Activated naive CD4-positive, alpha-beta T cell treated with anti-CD3 and anti-CD28 coated beads, Interleukin-2, amount 10 ng/mL, durations not matched to agents 7 days and 5 days (primary cell): Measurements from ENCODE around the gene PODXL.

Source experiments
- CTCF ChIA-PET: fragments of 350-600 bp; sonication (Branson Sonifier 250); formaldehyde crosslinking; loops from one replicate; lab custom pipeline; 2021; ENCODE audit warnings: antibody characterized with exemption; lab: Charles Lee
- DNase-seq: peaks from one replicate; pipeline ENCODE4 v3.0.0-alpha.2; 2020
- H3K27ac Mint-ChIP-seq: one replicate; pipeline ENCODE4 v1.8.0; 2021; ENCODE audit warnings: mild to moderate bottlenecking, moderate library complexity, mixed read lengths
- H3K27me3 Mint-ChIP-seq: one replicate; pipeline ENCODE4 v1.8.0; 2021; ENCODE audit warnings: mild to moderate bottlenecking, mixed read lengths
- H3K36me3 Mint-ChIP-seq: one replicate; pipeline ENCODE4 v1.8.0; 2021; ENCODE audit warnings: mixed read lengths
- H3K4me1 Mint-ChIP-seq: one replicate; pipeline ENCODE4 v1.8.0; 2021; ENCODE audit warnings: mixed read lengths
- H3K4me3 Mint-ChIP-seq: one replicate; pipeline ENCODE4 v1.8.0; 2021; ENCODE audit warnings: mild to moderate bottlenecking, moderate library complexity, mixed read lengths
- H3K9me3 Mint-ChIP-seq: one replicate; pipeline ENCODE4 v1.8.0; 2021; ENCODE audit warnings: mixed read lengths

Gene PODXL

DNA sequence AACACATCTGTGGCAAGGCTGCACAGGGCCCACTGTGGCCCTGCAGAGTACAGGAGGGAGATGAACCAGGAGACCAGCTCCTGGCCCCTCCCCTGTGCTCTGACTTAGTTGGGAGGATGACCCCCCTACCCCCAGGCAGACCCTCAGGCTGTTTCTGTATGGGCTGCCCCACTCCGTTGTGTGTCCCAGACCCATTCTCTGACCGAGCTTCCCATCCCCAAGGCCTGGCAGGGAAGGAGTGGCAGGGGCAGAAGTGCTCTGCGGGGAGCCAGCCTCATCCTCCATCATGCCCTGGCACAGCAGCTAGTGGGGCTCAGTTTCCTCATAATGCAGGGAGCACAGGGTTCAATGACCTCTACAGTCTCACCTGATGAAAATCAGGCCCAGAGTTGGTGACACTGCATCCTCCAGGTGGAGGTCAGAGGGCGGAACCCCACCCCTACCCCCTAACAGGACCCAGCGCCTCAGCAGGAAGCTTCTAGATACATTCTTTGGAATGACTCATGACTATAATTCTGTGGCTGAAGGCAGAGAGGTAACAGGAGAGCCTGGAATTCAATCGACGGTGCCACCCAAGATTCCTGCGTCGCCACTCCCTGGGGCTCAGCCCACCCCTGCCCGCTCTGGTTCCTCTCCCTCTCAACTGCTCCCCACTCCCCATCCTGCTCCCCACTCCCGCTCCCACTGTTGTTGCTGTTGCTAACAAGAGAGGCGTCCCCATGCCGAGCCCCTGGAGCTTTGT, 18.2 kb downstream of the PODXL start:
- Mint-ChIP-seq H3K27me3 (no peaks in the 10 kb centered on the region), H3K4me3 (no peak overlapping the region), H3K36me3 (no peaks in the 10 kb centered on the region), H3K9me3 (no peaks in the 10 kb centered on the region), H3K27ac (no peak overlapping the region), H3K4me1 (no peaks in the 10 kb centered on the region)
- CTCF ChIA-PET, result interaction anchor here (0.7 to 1.2 kb wide), 3 partner anchors 8 to 26 kb away, joined by 3 to 4 read pairs (median 3); no protein-coding TSS in a partner anchor
- DNase-seq, result no peak

DNA sequence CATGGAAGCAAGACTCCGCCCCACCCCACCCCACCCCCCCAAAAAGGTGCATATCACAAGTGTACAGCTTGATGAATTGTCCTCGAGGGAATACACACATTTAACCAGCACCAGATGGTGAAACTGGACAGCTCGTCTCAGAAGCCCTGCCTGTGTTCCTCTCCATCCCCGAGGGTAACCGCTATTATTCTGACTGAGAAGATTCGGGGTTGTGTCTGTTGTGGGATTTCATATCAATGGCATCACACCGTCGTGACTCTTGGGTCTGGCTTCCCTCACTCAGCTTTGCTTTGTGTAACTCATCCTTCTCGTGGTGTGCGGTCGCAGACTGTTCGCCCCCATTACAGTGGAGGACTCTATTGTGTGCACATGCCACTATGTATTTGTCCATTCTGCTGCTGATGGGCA, 18.9 kb downstream of the PODXL start:
- Mint-ChIP-seq H3K9me3 (no peaks in the 10 kb centered on the region), H3K4me1 (no peaks in the 10 kb centered on the region), H3K27me3 (no peaks in the 10 kb centered on the region), H3K36me3 (no peaks in the 10 kb centered on the region), H3K27ac (no peak overlapping the region), H3K4me3 (no peak overlapping the region)
- no peak for DNase-seq
- CTCF ChIA-PET, result interaction anchor here (1.2 kb wide), 1 partner anchor 25 kb away, joined by 4 read pairs; no protein-coding TSS in a partner anchor

DNA sequence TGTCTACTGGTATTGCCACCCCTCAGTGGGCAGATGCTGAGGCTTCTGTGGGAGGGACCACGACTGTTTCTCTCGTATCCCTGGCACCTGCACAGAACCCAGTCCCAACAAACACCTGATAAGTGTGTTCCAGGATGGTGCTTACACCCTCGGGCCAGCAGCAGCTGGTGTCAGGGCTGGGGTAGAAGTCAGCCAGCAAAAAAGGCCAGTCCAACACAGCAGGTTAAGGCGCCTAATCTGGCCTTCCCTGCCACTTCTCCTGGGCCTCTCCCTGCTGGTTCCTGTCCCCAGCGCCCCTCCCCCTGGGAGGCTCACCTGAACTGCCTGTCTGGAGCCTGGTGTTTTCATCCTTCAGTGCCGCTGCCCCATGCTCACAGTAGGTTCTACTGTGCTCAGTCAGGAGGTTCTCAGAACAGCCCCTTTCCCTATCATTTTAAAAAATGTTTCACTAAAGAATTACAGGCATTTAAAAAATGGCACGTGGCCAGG, 20.0 kb downstream of the PODXL start:
- H3K4me3 Mint-ChIP-seq, result no peak overlapping the region
- no peaks in the 10 kb centered on the region for H3K9me3 Mint-ChIP-seq
- no peaks in the 10 kb centered on the region for H3K36me3 Mint-ChIP-seq
- H3K27me3 Mint-ChIP-seq, result no peaks in the 10 kb centered on the region
- H3K27ac Mint-ChIP-seq, result no peak overlapping the region
- DNase-seq, result no peak
- no peaks in the 10 kb centered on the region for H3K4me1 Mint-ChIP-seq
- CTCF ChIA-PET, result no interaction called here

DNA sequence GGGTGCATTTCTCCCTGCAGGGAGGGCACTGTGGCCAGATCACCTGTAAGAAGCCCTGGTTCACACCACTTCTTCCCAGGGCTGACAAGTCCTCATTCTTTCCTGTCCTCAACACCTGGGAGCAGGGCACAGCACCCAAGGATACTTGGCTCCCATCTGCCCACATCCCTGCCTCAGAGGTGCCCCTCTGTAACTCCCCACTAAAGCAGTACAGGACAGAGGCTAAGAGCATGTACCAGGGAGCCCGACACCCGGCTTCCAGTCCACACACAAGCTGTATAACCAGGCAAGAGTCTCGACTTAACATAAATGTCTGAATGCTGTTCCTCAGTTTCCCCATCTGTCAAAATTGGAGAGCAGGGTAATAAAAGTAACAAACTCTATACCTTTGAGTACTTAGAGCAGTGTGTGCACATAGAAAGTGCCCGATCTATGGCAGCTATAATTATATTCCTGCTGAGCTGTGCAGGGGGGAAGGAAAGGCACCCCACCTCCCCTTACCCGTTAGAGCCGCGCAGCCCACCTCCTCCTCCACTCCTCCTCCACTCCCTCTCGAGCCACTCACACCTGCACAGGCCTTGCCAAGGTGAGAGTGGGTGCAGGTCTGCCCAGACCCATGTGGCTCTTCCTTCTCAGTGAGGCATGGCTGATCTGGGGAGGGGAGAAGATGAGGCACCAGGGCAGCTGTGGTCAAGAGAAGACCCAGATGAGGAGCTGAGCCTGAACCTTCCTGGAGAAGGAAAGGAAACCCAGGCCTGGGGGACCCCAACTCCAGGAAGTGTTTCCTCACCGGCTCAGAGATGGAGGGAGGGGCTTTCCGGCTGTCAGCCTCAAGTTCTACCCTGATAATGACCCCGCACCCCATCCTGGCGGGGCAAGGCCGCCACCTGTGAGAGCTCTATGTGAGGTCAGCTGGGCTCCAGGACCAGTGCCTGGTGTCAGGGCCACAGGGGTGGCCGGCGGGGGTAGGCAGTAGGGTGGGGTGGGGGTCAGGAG, 22.6 kb downstream of the PODXL start:
- CTCF ChIA-PET, result interaction anchor here (1.0 to 1.3 kb wide), 3 partner anchors 10 to 14 kb away, joined by 3 to 5 read pairs (median 3); no protein-coding TSS in a partner anchor
- Mint-ChIP-seq H3K36me3 (no peaks in the 10 kb centered on the region), H3K27me3 (peaks cover 10% of the 10 kb centered on the region), H3K27ac (no peak overlapping the region), H3K4me3 (no peak overlapping the region), H3K9me3 (no peaks in the 10 kb centered on the region), H3K4me1 (no peaks in the 10 kb centered on the region)
- no peak for DNase-seq

DNA sequence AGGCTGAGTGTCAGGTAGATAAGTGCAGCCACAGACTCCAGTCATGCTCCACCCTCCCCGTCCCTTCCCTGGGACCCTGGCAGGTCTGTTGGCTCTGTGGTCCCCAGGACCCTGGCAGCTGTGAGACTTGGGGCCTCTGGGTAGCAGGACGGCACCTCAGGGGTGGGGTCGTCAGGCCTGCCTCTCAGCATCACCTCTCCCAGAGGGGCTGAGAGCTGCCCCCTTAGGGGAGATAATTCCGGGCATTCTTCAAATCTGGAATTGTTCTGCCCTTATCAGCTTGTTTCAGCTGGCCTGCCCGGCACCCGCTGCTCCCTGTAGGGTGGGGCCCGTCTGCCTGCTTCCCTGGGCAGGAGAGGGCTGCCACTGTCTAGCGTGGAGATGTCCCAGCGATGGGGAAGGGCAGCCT, 23.3 kb downstream of the PODXL start:
- no peaks in the 10 kb centered on the region for H3K36me3 Mint-ChIP-seq
- no peak overlapping the region for H3K4me3 Mint-ChIP-seq
- no peak overlapping the region for H3K27ac Mint-ChIP-seq
- DNase-seq, result no peak
- H3K27me3 Mint-ChIP-seq, result peaks cover 10% of the 10 kb centered on the region
- H3K9me3 Mint-ChIP-seq, result no peaks in the 10 kb centered on the region
- CTCF ChIA-PET, result interaction anchor here (1.0 to 1.3 kb wide), 2 partner anchors 13 to 15 kb away, joined by 3 read pairs; no protein-coding TSS in a partner anchor
- H3K4me1 Mint-ChIP-seq, result no peaks in the 10 kb centered on the region

DNA sequence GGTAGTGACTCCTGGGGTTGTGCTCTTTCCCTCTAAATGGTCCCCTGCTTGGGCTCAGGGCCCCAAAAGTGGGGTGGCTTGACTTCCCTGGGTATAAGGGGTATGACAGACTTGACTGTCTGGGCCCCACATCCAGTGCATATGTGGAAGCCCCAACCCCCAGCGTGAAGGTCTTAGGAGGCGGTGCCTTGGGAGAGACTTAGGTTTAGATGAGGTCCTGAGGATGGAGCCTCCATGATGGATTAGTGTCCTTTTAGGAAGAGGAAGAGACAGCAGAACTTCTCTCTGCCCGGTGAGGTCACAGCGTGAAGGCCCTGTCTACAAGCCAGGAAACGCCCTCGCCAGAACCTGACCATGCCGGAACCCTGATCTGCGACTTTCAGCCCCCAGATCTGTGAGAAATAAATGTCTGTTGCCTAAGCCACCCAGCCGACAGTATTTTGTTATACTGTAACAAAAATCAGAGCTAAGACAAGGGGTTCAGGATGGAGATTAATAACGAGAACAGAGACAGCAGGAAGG, 23.8 kb downstream of the PODXL start:
- Mint-ChIP-seq H3K4me3 (no peak overlapping the region), H3K36me3 (no peaks in the 10 kb centered on the region), H3K27ac (no peak overlapping the region), H3K9me3 (no peaks in the 10 kb centered on the region), H3K27me3 (peaks cover 15% of the 10 kb centered on the region), H3K4me1 (no peaks in the 10 kb centered on the region)
- DNase-seq, result no peak
- CTCF ChIA-PET, result no interaction called here

DNA sequence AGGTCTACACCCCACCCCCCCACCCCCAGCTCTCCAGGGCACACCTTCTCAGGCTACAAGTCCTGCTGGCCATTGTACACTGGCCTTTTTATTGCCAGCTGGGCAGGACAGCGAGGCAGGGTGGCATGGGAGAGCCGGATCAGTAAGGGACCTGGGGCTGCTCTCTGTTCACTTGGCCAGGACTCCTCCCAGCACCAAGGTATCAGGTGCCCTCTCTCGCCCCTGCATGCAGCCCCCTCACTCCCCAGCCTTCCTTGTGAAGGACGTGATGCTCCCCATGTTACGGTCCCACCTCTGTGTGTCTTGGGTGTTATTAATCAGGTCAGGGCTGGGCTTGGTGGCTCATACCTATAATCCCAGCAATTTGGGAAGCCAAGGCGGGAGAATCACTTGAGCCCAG, 26.3 kb downstream of the PODXL start:
- Mint-ChIP-seq H3K4me1 (no peaks in the 10 kb centered on the region), H3K9me3 (no peaks in the 10 kb centered on the region), H3K36me3 (no peaks in the 10 kb centered on the region), H3K4me3 (no peak overlapping the region), H3K27ac (no peak overlapping the region), H3K27me3 (peaks cover 22% of the 10 kb centered on the region)
- no peak for DNase-seq
- CTCF ChIA-PET, result no interaction called here

DNA sequence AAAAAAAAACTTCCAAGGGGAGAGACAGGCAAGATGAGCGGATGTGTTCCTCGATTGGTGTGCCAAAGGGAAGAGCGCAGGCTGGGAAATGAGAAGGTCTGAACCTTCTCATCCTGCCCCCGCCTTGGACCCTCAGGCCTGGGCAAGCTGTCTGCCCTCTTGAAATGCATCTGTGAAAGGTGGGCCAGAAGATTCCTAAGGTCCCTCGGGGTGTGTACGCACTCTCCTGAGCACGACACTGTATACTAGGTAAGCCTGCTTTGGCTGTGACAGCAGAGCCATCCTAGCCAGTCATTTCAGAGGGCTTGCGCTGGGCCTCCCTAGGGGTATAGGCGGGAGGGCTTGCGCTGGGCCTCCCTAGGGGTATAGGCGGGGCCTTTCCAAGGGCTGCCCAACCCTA, 26.8 kb downstream of the PODXL start:
- Mint-ChIP-seq H3K27me3 (peaks cover 22% of the 10 kb centered on the region), H3K4me1 (no peaks in the 10 kb centered on the region), H3K27ac (no peak overlapping the region), H3K36me3 (no peaks in the 10 kb centered on the region), H3K9me3 (no peaks in the 10 kb centered on the region), H3K4me3 (no peak overlapping the region)
- CTCF ChIA-PET, result no interaction called here
- no peak for DNase-seq

DNA sequence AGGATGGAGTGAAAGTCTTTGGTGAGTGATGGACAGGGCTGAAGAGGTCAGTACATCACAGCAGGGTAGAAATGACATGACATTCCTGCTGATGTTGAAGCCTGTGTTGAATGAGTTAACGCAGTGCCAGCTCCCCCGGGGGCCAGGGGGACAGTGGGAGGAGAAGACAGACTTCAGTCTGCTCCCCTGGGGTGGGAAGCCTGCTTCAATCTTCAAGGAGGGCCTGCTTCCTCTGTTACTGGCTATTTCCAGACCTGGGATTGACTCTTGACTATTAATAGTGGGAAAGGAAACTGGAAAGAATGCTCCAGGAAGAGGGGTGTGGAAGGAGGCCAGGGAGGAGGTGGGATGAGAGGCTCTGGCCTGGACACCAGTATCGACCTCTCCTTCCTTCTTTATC, 27.2 kb downstream of the PODXL start:
- Mint-ChIP-seq H3K4me1 (no peaks in the 10 kb centered on the region), H3K27ac (no peak overlapping the region), H3K4me3 (no peak overlapping the region), H3K9me3 (no peaks in the 10 kb centered on the region), H3K27me3 (peaks cover 22% of the 10 kb centered on the region), H3K36me3 (no peaks in the 10 kb centered on the region)
- CTCF ChIA-PET, result interaction anchor here (2.3 kb wide), 1 partner anchor 18 kb away, joined by 4 read pairs; no protein-coding TSS in a partner anchor
- DNase-seq, result no peak

DNA sequence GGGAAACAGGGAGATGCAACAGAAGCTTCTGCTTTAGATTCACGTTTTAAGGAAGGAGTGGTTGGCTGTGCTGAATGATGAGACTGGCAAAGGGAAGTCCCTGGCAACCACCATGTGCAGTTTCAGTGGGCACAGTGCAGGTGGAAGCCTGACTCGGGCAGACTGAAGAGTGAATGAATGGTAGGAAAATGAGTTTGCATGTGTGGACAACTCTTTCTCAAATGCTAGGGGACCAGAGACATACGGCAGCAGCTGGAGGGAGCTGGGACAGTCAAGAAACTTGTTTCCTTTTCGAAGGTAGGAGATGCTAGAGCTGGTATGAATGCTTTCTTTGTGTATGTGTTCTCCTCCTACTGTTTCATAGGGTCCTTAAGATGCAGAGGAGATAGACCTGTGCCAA, 29.0 kb downstream of the PODXL start:
- no peak for DNase-seq
- Mint-ChIP-seq H3K9me3 (no peaks in the 10 kb centered on the region), H3K27ac (no peak overlapping the region)

DNA sequence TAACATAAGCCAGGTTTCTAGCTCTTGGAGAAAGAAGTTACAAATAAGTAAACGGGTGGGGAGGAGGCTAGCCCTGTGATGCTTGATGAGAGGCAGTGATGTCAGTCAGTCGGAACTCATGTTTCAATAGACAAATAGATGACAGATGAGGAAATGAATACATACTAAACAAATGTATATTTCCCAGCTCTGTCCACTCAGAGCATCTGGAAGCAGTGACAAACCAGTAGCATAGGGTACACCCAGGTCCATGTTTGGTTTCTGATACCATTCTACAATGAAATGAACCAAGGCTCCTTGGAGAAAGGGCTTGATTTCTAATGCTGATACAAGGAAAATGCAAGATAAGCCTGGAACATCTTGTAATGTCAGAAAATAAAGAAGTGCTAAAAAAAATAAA, 30.6 kb downstream of the PODXL start:
- Mint-ChIP-seq H3K36me3 (peaks cover 1% of the 10 kb centered on the region), H3K9me3 (no peaks in the 10 kb centered on the region), H3K27me3 (peaks cover 18% of the 10 kb centered on the region), H3K4me1 (peaks cover 17% of the 10 kb centered on the region), H3K27ac (no peak overlapping the region), H3K4me3 (no peak overlapping the region)
- CTCF ChIA-PET, result no interaction called here
- no peak for DNase-seq

More for the DNA sequence above, 29.0 kb downstream of the PODXL start:
- CTCF ChIA-PET, result interaction anchor here (1.5 to 2.3 kb wide), 3 partner anchors 13 to 21 kb away, joined by 3 to 6 read pairs (median 4); no protein-coding TSS in a partner anchor
- H3K4me3 Mint-ChIP-seq, result no peak overlapping the region
- H3K27me3 Mint-ChIP-seq, result peaks cover 22% of the 10 kb centered on the region
- H3K36me3 Mint-ChIP-seq, result peaks cover 1% of the 10 kb centered on the region
- peaks cover 8% of the 10 kb centered on the region for H3K4me1 Mint-ChIP-seq

DNA sequence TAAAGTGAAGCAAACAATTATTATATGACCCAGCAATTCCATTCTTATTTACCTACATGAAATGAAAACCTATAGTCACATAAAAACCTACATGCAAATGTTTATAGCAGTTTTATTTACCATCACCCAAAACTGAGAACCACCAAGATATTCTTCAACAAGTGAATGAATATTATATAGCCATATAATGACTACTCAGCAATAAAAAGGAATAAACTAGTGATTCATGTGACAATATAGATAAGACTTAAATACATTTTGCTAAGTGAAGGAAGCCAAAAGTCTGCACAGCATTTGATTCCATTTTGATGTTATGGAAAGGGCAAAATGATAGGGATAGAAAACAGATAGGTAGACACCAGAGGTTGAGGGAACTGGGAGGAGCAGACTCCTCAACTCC, 31.7 kb downstream of the PODXL start:
- H3K4me1 Mint-ChIP-seq, result peaks cover 17% of the 10 kb centered on the region
- peaks cover 1% of the 10 kb centered on the region for H3K36me3 Mint-ChIP-seq
- no peaks in the 10 kb centered on the region for H3K9me3 Mint-ChIP-seq
- H3K4me3 Mint-ChIP-seq, result no peak overlapping the region
- H3K27me3 Mint-ChIP-seq, result peaks cover 23% of the 10 kb centered on the region
- H3K27ac Mint-ChIP-seq, result no peak overlapping the region
- CTCF ChIA-PET, result interaction anchor here (1.4 kb wide), 1 partner anchor 12 kb away, joined by 4 read pairs; no protein-coding TSS in a partner anchor
- no peak for DNase-seq

DNA sequence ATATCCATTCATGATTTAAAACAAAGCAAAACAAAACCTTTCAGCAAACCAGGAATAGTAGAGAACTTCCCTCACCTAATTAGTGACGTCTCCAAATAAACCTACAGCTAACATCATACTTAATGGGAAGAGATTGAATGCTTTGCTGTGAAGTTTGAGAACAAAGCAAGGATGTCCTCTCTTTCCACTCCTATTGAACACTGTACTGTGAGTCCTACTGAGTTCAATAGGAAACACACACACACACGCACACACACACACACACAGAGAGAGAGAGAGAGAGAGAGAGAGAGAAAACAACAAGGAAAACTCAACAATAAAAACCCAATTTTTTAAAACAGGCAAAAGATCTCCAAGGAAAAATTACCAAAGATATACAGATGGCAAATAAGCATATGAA, 32.3 kb downstream of the PODXL start:
- Mint-ChIP-seq H3K9me3 (no peaks in the 10 kb centered on the region), H3K27me3 (peaks cover 21% of the 10 kb centered on the region), H3K4me1 (peaks cover 17% of the 10 kb centered on the region), H3K27ac (no peak overlapping the region), H3K4me3 (no peak overlapping the region), H3K36me3 (peaks cover 1% of the 10 kb centered on the region)
- CTCF ChIA-PET, result interaction anchor here (0.9 to 1.4 kb wide), 2 partner anchors 8 to 11 kb away, joined by 3 to 4 read pairs; no protein-coding TSS in a partner anchor
- no peak for DNase-seq
